HCEC 1CT (cell line): ENCODE data around the gene UGT1A6.

Source experiments
- DNase-seq: peaks from one replicate; pipeline ENCODE4 v3.0.0-alpha.2; 2017

UGT1A6 gene

GRCh38 chr2:233803292-233803911, 110.7 kb downstream of the UGT1A6 start:
- DNase-seq = no peak

GRCh38 chr2:233803994-233804393, 111.3 kb downstream of the UGT1A6 start:
- no peak for DNase-seq

GRCh38 chr2:233807215-233807865, 114.7 kb downstream of the UGT1A6 start:
- DNase-seq = no peak

- DNase-seq = no peak
Measured at GRCh38 chr2:233807966-233808935, 115.6 kb downstream of the UGT1A6 start.

GRCh38 chr2:233810385-233810784, 117.7 kb downstream of the UGT1A6 start:
- DNase-seq = no peak

GRCh38 chr2:233811087-233811486, 118.4 kb downstream of the UGT1A6 start:
- no peak for DNase-seq

- DNase-seq = no peak
Measured at GRCh38 chr2:233811732-233812131, 119.0 kb downstream of the UGT1A6 start.

- no peak for DNase-seq
Measured at GRCh38 chr2:233813236-233814055, 120.8 kb downstream of the UGT1A6 start.

- no peak for DNase-seq
Measured at GRCh38 chr2:233814056-233814835, 121.6 kb downstream of the UGT1A6 start.

- DNase-seq = no peak
Measured at GRCh38 chr2:233815861-233816260, 123.2 kb downstream of the UGT1A6 start.

GRCh38 chr2:233816334-233816733, 123.6 kb downstream of the UGT1A6 start:
- no peak for DNase-seq

GRCh38 chr2:233816771-233817170, 124.1 kb downstream of the UGT1A6 start:
- no peak for DNase-seq

- DNase-seq = no peak
Measured at GRCh38 chr2:233817361-233817911, 124.7 kb downstream of the UGT1A6 start.

GRCh38 chr2:233817995-233818638, 125.4 kb downstream of the UGT1A6 start:
- no peak for DNase-seq

- no peak for DNase-seq
Measured at GRCh38 chr2:233818639-233819621, 126.2 kb downstream of the UGT1A6 start.

GRCh38 chr2:233819884-233820773, 127.4 kb downstream of the UGT1A6 start:
- no peak for DNase-seq

GRCh38 chr2:233820774-233821105, 128.1 kb downstream of the UGT1A6 start:
- DNase-seq = no peak

GRCh38 chr2:233821196-233821595, 128.5 kb downstream of the UGT1A6 start:
- no peak for DNase-seq

GRCh38 chr2:233821709-233822100, 129.0 kb downstream of the UGT1A6 start:
- DNase-seq = no peak
